SH-SY5Y (cell line): Measurements from ENCODE around the gene TEX28.

Source experiments
- GATA2 ChIP-seq: IDR thresholded peaks from 2 replicates; pipeline ENCODE4 v1.6.1; 2011; ENCODE audit warnings: mild to moderate bottlenecking, low read depth, low read length
- GATA3 ChIP-seq: IDR thresholded peaks from 2 replicates; pipeline ENCODE4 v1.6.1; 2011; ENCODE audit warnings: low read depth, mild to moderate bottlenecking, low read length, moderate library complexity

DNA sequence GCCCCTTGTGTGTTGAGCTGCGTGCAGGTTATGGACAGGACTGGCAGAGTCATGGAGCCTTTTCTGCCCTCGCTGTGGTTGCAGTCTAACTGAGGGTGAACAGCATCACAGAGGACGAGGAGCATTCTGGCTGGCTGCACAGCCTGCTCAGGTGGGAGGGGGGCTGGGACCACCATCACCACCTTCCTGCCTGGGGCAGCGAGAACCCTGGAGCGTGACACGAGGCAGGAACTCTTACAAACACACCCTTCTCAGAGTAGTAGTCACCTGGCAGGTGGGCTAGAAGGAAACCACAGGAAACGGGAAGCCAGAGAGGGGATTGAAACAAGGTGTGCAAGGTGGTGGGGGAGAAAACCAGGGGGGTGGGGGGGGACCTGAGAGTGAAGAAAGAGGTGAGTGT, 26.2 kb upstream of the TEX28 start:
- TF ChIP-seq GATA2, result no peak
- no peak for TF ChIP-seq GATA3
